Nucleus accumbens (tissue), 56 donors: Measurements from ENCODE around the gene UPF2.
"Not testable (repeated sequence)": the region's sequence is repeated elsewhere in the genome, so short reads cannot be mapped to it uniquely, and the experiment has no call there.

Source experiments
- DNase-seq, 56 donors: peaks; one replicate each; lab custom pipeline; 2025; lab: John Stamatoyannopoulos, UW

UPF2 gene

DNA sequence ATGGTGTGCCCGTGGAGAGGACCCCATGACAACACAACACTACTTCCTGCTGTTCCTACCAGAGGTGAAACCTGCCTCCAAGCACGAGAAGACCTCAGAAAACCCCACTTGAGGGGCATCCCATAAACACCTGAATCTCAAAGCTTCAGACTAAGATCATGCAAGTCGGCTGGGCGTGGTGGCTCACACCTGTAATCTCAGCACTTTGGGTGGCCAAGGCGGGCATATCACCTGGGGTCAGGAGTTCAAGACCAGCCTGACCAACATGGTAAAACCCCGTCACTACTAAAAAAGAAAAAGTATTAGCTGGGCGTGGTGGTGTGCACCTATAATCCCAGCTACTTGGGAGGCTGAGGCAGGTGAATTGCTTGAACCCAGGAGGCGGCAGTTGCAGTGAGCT lies 153.3 kb downstream of the UPF2 start:
- DNase-seq = not testable (repeated sequence)

- DNase-seq = no peak
Observed at GRCh38 chr10:11887381-11888227, 155.0 kb downstream of the UPF2 start.

GRCh38 chr10:11886851-11887250 lies 155.8 kb downstream of the UPF2 start:
- DNase-seq = no peak

DNA sequence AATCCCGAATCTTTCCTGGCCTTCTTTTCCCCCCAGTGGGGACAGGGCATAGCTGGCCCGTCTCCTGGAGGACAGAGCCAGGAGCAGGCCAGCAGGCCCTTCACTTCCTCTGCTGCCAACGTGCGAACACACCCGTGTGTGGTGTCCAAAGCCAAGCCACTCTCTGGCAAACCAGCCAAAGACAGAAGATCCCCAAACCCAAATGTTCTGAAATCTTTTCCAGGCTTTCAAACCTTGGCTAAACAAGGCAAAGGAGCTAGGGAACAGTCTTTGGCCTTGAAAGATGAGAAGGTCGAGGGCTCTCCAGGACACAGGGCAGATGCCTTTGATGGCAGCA lies 156.5 kb downstream of the UPF2 start:
- DNase-seq = no peak

GRCh38 chr10:11885437-11886137 lies 157.0 kb downstream of the UPF2 start:
- DNase-seq = no peak

DNA sequence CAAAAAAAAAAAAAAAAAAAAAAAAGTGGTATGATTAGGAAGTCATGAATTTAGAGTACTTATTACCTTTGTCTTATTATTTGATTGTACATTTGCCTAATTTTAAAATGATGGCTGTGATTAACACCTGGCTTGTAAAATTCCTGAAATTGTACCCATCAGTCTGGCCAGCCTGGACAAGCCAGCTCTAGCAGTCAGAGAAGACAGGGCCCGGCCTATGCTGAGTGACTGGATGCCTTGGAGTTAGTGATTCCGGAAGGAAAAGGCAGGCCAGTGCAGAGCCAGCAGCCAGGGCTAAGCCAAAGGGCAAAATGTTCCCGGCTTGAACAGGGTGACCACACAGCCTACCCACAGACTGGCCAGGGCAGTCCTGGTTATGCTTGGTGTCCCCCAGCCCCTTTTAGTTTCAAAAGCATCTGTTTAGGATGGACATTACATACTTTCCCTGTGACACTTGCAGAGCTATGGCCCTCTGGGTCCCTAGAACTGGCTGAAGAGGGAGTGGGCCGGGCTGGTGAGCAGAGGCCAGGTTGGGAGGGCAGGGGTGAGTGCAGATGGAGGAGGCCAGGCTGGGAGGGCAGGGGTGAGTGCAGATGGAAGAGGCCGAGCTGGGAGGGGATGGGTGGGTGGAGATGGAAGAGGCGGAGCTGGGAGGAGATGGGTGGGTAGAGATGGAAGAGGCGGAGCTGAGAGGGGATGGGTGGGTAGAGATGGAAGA lies 157.7 kb downstream of the UPF2 start:
- DNase-seq = no peak

- no peak for DNase-seq
Observed at GRCh38 chr10:11882646-11883375, 159.8 kb downstream of the UPF2 start.

DNA sequence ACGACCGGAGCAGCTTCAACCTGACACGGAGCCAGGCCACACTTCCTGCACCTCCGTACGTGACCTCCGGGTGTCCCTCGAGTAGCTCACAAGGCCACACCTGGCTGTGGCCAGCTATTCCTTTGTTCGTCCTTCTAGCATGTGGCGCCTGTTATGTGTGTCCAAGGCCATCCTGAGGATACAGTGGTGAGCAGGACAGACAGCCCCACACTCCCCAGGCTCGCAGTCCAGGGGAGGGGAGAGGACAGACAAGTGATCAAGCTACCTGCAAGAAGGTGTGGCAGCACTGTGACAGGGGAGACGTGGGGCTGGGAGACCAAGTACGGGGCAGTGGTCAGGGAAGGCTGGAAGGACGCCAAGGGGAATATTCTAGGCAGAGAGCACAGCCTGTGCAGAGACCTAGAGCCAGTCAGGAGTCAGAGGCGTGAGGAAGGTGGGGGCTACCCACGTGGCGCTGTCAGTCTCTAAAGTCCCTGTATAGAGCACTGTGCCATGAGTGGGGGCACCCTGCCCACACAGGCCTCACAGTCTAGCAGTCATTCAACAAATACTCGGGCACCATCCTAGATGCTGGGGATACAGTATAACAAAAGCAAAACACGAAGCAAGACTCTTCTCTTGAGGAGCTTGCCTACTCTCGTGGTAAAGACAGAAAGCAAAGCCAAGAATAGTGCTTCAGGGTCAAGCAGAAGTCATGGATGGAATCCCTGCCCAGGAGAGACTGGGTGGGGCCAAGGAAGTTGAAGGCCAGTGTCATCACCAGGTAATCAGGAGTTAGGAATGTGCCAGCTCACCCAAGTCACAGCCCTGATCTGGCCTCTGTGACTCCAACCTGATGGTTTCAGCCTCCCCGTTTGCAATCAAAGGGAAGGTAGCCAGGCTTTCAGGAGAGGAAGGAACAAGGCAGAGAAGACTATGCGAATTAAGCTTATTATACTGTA lies 160.9 kb downstream of the UPF2 start:
- DNase-seq = no peak

DNA sequence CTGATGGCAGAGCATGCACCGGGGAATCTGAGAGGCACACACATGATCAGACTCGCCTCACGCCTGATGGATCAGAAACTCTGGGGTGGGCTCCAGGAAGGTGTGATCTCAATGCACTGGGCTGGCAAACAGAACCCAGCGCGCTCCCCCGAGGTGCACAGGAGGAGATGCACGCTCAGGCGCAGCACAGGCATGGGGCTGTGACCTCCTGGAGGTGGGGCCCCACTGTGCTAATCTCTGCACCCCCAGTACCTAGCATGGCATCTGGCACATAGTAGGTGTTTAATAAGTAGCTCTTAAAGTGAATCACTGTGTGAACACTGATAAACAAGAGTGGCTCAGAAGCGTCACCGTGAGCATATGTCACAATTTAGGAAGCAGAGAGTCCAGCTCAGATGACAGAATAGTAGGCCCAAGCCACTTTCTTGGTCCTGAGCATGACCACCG lies 161.6 kb downstream of the UPF2 start:
- DNase-seq = no peak

- no peak for DNase-seq
Observed at GRCh38 chr10:11880151-11881029, 162.2 kb downstream of the UPF2 start.

- no peak for DNase-seq
Observed at GRCh38 chr10:11879387-11880094, 163.1 kb downstream of the UPF2 start.

- DNase-seq = no peak
Observed at GRCh38 chr10:11878776-11879175, 163.8 kb downstream of the UPF2 start.

DNA sequence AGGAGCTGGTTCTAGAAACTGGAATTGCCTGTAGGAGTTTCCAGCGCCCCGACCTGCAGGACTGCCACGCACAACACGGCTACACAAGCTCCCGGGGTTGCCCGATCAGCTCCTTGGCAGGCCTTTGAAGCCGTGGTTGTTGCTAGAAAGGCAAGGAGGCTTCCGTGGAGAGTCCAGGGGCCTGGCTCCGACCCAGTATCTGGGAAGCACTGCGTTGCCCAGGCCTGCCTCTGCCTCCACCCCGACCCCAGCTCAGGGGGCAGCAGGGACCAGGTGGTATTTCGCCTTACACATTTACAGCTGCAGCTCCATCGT lies 165.1 kb downstream of the UPF2 start:
- no peak for DNase-seq

GRCh38 chr10:11876805-11877590 lies 165.6 kb downstream of the UPF2 start:
- DNase-seq = no peak

DNA sequence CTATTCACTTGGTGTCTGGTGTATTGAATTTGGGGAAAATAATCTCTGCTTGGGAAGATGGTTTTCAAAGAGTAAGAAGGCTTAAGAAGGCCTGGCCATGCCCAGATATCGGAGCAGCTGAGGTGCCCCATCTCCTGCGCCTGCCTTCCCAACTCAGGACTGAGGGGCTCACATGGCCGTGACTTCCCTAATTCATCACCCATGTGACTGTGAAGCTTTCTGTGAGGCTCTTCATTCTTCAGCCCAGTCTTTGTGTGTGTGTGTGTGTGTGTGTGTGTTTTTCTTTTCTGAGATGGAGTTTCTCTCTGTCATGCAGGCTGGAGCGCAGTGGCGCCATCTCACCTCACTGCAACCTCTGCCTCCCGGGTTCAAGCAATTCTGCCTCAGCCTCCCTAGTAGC lies 166.3 kb downstream of the UPF2 start:
- no peak for DNase-seq

DNA sequence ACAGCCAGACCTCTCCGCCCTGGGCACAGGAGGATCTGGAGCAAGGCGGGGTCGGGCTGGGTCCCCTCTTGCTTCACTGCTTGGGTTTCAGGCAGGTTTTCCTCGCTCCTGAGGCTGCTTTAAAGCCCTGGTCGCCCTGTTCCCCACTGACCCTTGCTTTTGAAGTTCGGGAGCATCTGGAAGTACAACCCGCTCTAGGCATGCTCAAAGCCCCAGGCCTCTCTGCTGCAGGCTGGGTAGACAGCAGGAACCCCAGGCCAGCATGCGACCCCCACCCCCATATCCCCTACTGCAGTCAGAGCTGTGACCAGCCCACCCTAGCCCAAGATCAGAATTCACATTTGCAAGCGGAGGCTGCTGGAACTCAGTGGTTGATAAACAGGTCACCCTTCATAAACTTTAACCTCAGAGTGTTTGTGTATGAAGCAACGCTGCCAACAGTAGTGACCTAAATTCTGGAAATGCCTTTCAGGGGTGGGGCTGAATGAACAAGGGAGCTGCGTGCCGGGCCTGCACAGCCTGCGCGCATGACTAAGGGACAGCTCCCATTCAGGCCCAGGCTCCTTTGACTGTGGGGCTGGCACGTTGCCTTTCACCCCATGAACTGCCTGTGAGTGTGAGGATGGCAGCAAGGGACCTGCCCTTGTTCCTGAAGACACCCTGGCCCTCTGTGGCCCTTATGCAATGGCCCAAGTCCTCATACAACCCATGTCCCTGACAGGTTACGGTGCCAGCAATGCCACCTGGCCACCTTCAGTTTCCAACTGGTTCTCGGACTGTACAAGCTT lies 166.9 kb downstream of the UPF2 start:
- no peak for DNase-seq
